GM12892 (cell line): ENCODE measurements around the gene OR6S1.

ENCODE experiments used
- POLR2A ChIP-seq: IDR thresholded peaks from 2 replicates; pipeline ENCODE4 v1.6.1; 2011; ENCODE audit warnings: low read depth, low read length, control low read depth
- POLR2AphosphoS5 ChIP-seq: IDR thresholded peaks from 2 replicates; pipeline ENCODE4 v1.6.1; 2011; ENCODE audit warnings: low read depth, low read length, control low read depth

- TF ChIP-seq POLR2AphosphoS5 = peak; percentile 86
- peak; percentile 87 for TF ChIP-seq POLR2A
Observed at GRCh38 chr14:20682435-20683124, 41.1 kb upstream of the OR6S1 start.
